ENCODE measurements around the gene PMP22.
"Not testable (repeated sequence)": the region's sequence is repeated elsewhere in the genome, so short reads cannot be mapped to it uniquely, and the experiment has no call there.

The PMP22 gene

GRCh38 chr17:15232517-15232915, 32.6 kb downstream of the PMP22 start:
- TF ChIP-seq, protein P1, sequence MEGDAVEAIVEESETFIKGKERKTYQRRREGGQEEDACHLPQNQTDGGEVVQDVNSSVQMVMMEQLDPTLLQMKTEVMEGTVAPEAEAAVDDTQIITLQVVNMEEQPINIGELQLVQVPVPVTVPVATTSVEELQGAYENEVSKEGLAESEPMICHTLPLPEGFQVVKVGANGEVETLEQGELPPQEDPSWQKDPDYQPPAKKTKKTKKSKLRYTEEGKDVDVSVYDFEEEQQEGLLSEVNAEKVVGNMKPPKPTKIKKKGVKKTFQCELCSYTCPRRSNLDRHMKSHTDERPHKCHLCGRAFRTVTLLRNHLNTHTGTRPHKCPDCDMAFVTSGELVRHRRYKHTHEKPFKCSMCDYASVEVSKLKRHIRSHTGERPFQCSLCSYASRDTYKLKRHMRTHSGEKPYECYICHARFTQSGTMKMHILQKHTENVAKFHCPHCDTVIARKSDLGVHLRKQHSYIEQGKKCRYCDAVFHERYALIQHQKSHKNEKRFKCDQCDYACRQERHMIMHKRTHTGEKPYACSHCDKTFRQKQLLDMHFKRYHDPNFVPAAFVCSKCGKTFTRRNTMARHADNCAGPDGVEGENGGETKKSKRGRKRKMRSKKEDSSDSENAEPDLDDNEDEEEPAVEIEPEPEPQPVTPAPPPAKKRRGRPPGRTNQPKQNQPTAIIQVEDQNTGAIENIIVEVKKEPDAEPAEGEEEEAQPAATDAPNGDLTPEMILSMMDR (IDR thresholded peaks at IDR 0.05; ENCODE audit: control insufficient read depth, insufficient read depth, low read depth, low read length, missing control alignments), result no peak
- no peak for DNase-seq (ENCODE audit: low read depth)
- no peak overlapping the region for H3K4me3 ChIP-seq (ENCODE audit: control insufficient read depth, low read depth, low read length)

- no peak for DNase-seq (ENCODE audit: low read depth)
- TF ChIP-seq, protein P1 (IDR thresholded peaks at IDR 0.05; ENCODE audit: control insufficient read depth, insufficient read depth, low read depth, low read length, missing control alignments), result no peak
Measured at GRCh38 chr17:15231851-15232516, 33.1 kb downstream of the PMP22 start.

GRCh38 chr17:15230866-15231265, 34.3 kb downstream of the PMP22 start:
- TF ChIP-seq, protein P1 (IDR thresholded peaks at IDR 0.05; ENCODE audit: control insufficient read depth, insufficient read depth, low read depth, low read length, missing control alignments), result no peak
- no peak for DNase-seq (ENCODE audit: low read depth)
- H3K4me3 ChIP-seq (ENCODE audit: control insufficient read depth, low read depth, low read length), result no peak overlapping the region

More at GRCh38 chr17:15231851-15232516, 33.1 kb downstream of the PMP22 start:
- no peak overlapping the region for H3K4me3 ChIP-seq (ENCODE audit: control insufficient read depth, low read depth, low read length)

DNA sequence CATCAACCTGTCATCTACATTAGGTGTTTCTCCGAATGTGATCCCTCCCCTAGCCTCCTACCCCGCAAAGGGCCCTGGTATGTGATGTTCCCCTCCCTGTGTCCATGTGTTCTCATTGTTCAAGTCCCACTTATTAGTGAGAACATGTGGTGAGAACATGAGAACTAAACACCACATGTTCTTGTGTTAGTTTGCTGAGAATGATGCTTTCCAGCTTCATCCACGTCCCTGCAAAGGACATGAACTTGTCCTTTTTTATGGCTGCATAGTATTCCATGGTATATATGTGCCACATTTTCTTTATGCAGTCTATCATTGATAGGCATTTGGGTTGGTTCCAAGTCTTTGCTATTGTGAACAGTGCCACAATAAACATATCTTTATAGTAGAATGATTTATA, 43.3 kb downstream of the PMP22 start:
- DNase-seq (ENCODE audit: low read depth); H3K4me3 ChIP-seq (ENCODE audit: control insufficient read depth, low read depth, low read length): not testable (repeated sequence)

GRCh38 chr17:15220785-15221184, 44.3 kb downstream of the PMP22 start:
- DNase-seq (ENCODE audit: low read depth), result peak; percentile 20
- TF ChIP-seq, protein P1 (IDR thresholded peaks at IDR 0.05; ENCODE audit: control insufficient read depth, insufficient read depth, low read depth, low read length, missing control alignments), result no peak

DNA sequence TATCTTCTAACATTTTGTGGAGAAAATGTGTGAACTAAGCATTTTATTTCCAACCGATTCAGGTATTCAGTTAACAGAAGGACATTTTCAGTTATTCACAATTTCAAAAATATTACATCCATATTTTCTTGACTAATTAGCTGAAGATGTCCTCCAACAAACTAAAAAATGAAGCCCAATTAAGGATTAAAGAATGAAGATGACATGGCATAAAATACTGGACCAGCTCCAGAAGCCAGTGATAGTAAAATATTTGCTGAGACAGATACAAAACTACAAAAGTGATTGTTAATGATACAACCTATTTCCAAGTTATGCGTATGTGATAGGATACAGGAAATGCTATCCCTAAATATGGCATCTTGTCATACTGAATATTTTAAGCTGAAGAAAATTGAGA, 48.6 kb downstream of the PMP22 start:
- TF ChIP-seq, protein P1 (IDR thresholded peaks at IDR 0.05; ENCODE audit: control insufficient read depth, insufficient read depth, low read depth, low read length, missing control alignments), result no peak
- DNase-seq (ENCODE audit: low read depth), result no peak
- H3K4me3 ChIP-seq (ENCODE audit: control insufficient read depth, low read depth, low read length), result no peak overlapping the region

More at GRCh38 chr17:15220785-15221184, 44.3 kb downstream of the PMP22 start:
- H3K4me3 ChIP-seq (ENCODE audit: control insufficient read depth, low read depth, low read length), result no peak overlapping the region

DNA sequence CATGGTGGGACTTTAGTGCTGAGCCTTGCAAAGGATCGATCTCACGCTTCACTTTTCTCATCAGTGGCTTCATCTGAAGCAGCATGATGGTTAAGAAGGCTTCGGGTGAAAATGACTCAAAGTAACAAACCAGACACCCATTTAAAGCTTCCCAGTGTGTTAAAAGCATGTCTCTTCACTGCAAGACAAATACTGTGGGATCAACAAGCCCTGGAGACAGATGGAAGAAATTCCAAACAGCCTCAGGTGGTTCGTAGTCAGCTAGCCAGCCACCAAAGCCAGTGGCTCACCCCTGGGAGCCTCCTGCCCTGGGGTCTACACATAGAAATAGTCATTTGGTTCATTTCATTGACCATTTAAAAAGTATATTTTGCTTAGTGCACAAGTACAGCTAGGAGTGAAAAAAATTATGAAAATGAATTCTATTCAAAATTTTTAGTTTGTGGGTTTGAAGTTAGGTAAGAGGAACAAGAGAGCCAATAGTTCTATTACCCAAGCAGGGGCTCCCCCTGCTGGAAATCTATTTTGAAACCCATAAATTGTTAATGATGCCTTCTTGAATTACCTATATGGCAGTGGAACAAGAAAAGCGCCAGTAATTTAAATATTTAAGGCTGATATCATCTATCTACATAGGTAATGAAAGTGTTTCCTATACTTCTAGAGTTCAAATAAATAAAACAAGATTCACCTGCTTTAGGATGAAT, 51.6 kb downstream of the PMP22 start:
- peak; percentile 13 for DNase-seq (ENCODE audit: low read depth)
- H3K4me3 ChIP-seq (ENCODE audit: control insufficient read depth, low read depth, low read length), result no peak overlapping the region
- TF ChIP-seq, protein P1 (IDR thresholded peaks at IDR 0.05; ENCODE audit: control insufficient read depth, insufficient read depth, low read depth, low read length, missing control alignments), result peak; percentile 55

All from AG09309 (cell line).